ENCODE data around the gene LRRC7. TPM values are rescaled to one million over a fixed set of nuclear protein-coding genes. Genes with fewer than 3 reads are reported as not detected.

Gene LRRC7
- total RNA-seq, 3 donors from 2014 or later, result not detected

DNA sequence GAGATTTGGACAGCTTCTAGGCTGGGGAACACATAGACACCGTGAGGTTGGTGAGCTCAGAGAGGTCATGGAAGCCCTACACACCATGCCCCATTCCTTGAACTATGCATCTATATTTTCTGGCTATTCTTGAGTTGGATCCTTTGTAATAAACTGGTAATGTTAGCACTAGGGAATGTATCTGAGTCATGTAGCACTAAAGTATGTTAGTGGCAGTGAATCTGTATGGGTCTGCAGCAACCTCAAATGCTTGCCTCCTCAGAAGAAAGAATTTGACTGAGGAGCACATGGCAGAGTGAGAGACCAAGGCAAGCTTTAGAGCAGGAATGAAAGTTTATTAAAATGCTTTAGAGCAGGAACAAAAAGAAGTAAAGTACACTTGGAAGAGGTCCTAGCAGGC is 43.7 kb upstream of the LRRC7 start:
- no peaks in the 10 kb centered on the region for H3K9me3 ChIP-seq
- intact Hi-C loops (cut with DNase I; ENCODE audit: low total_unique reads), result no loop called here
- no peaks in the 10 kb centered on the region for H3K4me1 ChIP-seq
- TF ChIP-seq POLR2A (IDR thresholded peaks at IDR 0.05) (no peak), POLR2AphosphoS5 (IDR thresholded peaks at IDR 0.05) (no peak), CTCF (IDR thresholded peaks at IDR 0.05) (no peak)
- DNase-seq (ENCODE audit: low spot score in 2 of 2), result no peak
- H3K4me3 ChIP-seq, result no peak overlapping the region
- no peak overlapping the region for H3K27ac ChIP-seq
- H3K36me3 ChIP-seq, result no peaks in the 10 kb centered on the region
- no peaks in the 10 kb centered on the region for H3K27me3 ChIP-seq

DNA sequence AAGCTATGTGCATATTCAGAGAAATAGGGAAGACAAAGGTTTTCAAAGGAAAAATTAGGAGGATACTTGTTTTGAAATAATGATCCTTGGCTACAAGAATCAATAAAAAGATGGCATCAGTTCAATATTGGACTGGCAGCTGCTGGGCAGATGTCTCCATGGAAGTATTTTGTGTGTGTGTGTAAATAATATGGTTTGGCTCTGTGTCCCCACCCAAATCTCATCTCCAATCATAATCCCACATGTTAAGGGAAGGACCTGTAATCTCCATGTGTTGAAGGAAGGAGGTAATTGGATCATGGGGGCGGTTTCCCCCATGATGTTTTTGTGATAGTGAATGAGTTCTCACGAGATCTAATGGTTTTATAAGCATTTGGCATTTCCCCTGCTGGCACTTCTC is 40.4 kb upstream of the LRRC7 start:
- intact Hi-C loops (cut with DNase I; ENCODE audit: low total_unique reads), result no loop called here
- H3K4me3 ChIP-seq, result no peak overlapping the region

GRCh38 chr1:69528376-69528775 is 39.3 kb upstream of the LRRC7 start:
- TF ChIP-seq CTCF (IDR thresholded peaks at IDR 0.05), result no peak
- TF ChIP-seq POLR2AphosphoS5 (IDR thresholded peaks at IDR 0.05), result no peak
- no peak for TF ChIP-seq POLR2A (IDR thresholded peaks at IDR 0.05)
- no peak for DNase-seq (ENCODE audit: low spot score in 2 of 2)
- intact Hi-C loops (cut with DNase I; ENCODE audit: low total_unique reads), result no loop called here
- Histone ChIP-seq H3K4me3 (no peak overlapping the region), H3K27me3 (no peaks in the 10 kb centered on the region), H3K36me3 (no peaks in the 10 kb centered on the region), H3K27ac (no peak overlapping the region), H3K9me3 (no peaks in the 10 kb centered on the region), H3K4me1 (no peaks in the 10 kb centered on the region)

More for the DNA sequence above, 40.4 kb upstream of the LRRC7 start:
- Histone ChIP-seq H3K27ac (no peak overlapping the region), H3K4me1 (no peaks in the 10 kb centered on the region), H3K36me3 (no peaks in the 10 kb centered on the region), H3K9me3 (no peaks in the 10 kb centered on the region), H3K27me3 (no peaks in the 10 kb centered on the region)
- DNase-seq (ENCODE audit: low spot score in 2 of 2), result no peak
- TF ChIP-seq CTCF (IDR thresholded peaks at IDR 0.05) (no peak), POLR2AphosphoS5 (IDR thresholded peaks at IDR 0.05) (no peak), POLR2A (IDR thresholded peaks at IDR 0.05) (no peak)

DNA sequence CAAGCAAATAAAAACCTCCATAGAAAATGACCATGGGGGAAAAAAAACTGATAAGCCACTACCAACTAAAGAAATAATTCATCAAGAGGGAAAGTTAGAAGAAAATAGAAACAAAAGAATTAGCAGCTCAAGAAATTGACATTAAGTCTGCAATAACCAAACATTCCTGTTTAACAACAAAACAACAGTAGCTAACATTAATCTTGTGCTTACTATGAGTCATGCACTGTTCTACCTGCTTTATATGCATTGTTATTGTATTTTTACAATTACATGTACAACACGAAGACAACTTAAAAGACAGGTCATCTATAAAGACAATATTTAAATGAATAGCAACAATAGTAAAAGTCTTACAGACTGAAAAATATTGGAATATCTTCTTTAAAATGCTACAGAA is 34.4 kb upstream of the LRRC7 start:
- Histone ChIP-seq H3K4me1 (no peaks in the 10 kb centered on the region), H3K27me3 (no peaks in the 10 kb centered on the region), H3K36me3 (no peaks in the 10 kb centered on the region), H3K9me3 (no peaks in the 10 kb centered on the region), H3K27ac (no peak overlapping the region), H3K4me3 (no peak overlapping the region)
- intact Hi-C loops (cut with DNase I; ENCODE audit: low total_unique reads), result no loop called here
- no peak for TF ChIP-seq CTCF (IDR thresholded peaks at IDR 0.05)
- TF ChIP-seq POLR2A (IDR thresholded peaks at IDR 0.05), result no peak
- no peak for TF ChIP-seq POLR2AphosphoS5 (IDR thresholded peaks at IDR 0.05)
- DNase-seq (ENCODE audit: low spot score in 2 of 2), result no peak

- no peaks in the 10 kb centered on the region for H3K4me1 ChIP-seq
- no peak overlapping the region for H3K4me3 ChIP-seq
- no peak overlapping the region for H3K27ac ChIP-seq
- no peaks in the 10 kb centered on the region for H3K9me3 ChIP-seq
- intact Hi-C loops (cut with DNase I; ENCODE audit: low total_unique reads), result no loop called here
- TF ChIP-seq POLR2A (IDR thresholded peaks at IDR 0.05), result no peak
- no peak for TF ChIP-seq POLR2AphosphoS5 (IDR thresholded peaks at IDR 0.05)
- no peak for TF ChIP-seq CTCF (IDR thresholded peaks at IDR 0.05)
- no peaks in the 10 kb centered on the region for H3K27me3 ChIP-seq
- no peaks in the 10 kb centered on the region for H3K36me3 ChIP-seq
- no peak for DNase-seq (ENCODE audit: low spot score in 2 of 2)
Measured at GRCh38 chr1:69534829-69535228, 32.9 kb upstream of the LRRC7 start.

Measured in breast epithelium (tissue), 4 donors.